Activated T-cell treated with anti-CD3 and anti-CD28 coated beads for 24 hours (primary cell): Measurements from ENCODE around the gene MAP2K2.
A peak's percentile ranks its signal among the peaks of the same experiment; 100 is the strongest.

Experiments used
- DNase-seq: peaks from one replicate; pipeline ENCODE4 v3.0.0-alpha.2; 2020; ENCODE audit warnings: low read depth

The MAP2K2 gene

DNA sequence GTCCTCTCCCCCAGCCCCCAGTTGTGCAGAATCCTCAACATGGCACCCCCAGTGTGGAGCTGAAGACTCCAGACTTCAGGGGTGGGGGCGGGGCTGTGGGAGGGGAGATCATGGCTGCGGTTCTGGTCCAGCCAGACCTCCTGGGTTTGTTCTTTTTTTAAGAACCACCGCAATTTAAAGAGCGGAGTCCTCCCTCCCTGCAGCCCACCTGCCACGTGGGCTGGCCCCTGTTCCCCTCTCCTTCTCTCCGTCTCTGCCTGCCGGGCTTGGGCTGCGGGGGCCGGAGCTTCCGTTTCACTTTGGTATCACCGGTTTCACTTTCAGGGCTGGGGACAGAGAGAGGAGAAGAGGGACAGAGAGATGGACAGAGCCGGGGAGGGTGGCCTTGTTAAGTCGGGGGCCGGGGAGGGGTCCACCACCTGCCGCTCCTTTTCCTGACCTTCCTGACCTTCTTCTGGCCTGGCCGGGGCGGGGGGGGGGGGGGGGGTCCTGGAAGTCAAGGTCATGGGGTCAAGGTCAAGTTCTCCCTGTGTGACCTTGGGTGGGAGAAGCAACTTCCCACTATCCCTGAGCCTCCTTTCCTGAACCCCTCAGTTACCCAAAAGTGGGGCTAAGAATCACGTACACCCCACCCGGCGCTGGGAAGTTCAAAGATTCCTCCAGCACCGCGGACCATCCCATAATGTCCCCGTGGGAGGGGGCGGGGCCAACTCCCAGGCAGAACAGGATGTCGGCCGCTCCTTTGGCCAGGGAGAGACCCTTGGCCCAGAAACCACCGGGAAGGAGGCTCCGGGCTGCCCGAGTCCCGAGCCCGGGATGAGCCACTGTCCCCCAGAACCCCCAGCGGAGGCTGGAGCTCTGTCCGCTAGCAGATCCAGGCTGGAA is 45.9 kb downstream of the MAP2K2 start:
- no peak for DNase-seq

DNA sequence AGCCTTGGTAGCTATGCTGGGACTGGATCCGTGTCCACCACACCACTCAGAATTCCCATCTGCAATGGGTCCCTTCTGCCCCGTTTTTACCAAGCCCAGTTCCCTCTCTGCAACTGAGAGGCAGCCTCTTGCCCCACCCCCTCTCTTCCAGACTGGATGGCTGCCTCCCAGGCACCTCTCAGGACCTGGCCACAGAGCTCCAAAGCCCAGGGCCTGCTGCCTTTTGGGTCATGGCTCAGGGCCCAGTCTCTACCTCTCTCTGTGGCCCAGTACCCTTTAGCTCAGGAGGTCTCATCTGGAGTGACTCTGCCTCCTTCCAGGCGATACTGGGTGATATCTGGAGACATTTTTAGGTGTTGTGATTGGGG is 46.9 kb downstream of the MAP2K2 start:
- DNase-seq: no peak

DNA sequence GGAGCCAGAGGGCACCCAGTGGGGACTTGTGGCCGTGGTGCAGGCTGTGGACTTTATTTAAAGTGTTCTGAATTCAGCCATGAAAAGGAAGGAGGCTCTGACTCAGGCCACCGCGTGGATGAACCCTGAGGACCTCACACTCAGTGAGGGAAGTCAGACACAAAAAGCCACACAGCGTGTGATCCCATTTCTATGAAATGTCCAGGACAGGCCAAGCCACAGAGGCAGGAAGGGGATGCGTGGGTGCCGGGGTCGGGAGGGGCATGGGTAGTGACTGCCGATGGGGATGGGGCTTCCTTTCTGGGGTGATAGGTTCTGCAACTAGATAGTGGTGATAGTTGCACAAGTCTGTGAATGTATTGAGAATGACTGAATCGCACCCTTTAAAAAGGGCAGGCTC is 48.5 kb downstream of the MAP2K2 start:
- DNase-seq: no peak

DNA sequence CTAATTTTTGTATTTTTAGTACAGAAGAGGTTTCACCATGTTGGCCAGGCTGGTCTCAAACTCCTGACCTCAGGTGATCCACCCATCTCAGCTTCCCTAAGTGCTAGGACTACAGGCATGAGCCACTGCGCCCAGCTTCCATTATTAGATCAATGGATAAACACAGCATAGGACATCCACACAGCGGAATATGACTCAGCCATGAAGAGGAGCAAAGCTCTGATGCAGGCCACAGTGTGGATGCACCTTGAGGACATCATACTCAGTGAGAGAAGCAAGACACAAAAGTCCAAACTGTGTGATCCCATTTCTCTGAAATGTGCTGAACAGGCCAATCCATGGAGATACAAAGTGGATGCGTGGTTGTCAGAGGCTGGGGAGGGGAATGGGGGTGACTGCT is 52.3 kb downstream of the MAP2K2 start:
- no peak for DNase-seq

DNA sequence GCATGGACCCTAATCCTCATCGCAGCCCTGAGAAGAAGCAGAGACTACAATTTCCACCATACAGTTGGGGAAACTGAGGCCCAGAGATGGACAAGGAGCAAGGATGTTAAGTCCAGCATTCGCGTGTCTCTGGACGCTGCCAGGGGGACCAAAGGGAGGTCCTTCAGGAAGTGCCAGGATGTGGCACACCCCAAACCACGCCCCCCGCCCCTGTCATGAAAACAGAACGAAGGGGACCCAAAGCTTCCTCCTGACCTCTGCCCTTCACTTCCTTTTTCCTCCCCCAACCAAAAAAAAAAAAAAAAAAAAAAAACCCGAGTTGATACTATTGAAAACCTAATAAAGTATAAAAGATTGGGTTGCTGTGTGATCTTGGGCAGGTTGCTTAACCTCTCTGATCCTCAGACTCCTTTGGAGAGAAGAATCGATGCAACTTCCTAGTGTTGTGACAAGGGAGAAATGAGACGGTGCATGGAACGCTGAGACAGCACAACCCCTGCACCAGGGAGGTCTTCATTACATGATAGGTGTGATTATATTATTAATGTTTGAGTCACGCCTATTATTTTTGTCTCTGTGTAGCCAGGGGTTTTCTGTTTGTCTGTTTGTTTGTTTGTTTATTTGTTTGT is 54.5 kb downstream of the MAP2K2 start:
- DNase-seq: no peak

DNA sequence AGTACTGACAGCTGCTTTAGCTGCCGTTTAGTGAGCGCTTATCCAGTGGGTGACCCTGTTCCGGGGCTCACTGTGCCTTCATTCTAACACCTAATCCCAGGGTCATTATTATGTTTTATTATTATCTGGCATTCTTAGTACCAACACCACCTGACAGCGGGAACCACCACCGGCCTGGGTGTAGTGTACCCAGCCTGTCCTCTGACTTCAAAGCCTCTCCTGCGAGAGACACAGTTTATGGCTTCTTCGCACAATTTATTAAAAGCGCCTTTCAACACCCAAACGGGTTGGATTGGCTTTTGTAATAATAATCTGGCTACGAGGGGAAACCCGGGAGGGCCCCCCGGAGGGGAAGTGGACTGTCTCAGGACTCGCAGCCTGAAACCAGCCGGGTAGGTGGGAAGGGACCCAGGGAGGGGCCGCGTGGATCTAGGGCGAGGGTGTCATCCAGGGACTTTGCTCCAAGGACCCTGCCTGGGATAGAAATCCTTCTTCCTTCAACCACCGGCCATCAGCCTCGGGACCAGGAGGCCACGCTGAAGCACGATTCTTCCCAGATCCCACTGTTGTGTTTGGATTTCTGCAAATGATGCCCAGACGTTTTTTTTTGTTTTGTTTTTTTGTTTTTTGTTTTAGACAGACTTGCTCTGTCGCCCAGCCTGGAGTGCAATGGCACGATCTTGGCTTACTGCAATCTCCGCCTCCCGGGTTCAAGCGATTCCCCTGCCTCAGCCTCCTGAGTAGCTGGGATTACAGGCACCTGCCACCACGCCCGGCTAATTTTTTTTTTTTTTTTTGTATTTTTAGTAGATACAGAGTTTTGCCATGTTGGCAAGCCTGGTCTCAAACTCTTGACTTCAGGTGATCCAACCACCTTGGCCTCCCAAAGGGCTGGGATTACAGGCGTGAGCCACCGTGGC is 55.6 kb downstream of the MAP2K2 start:
- no peak for DNase-seq

DNA sequence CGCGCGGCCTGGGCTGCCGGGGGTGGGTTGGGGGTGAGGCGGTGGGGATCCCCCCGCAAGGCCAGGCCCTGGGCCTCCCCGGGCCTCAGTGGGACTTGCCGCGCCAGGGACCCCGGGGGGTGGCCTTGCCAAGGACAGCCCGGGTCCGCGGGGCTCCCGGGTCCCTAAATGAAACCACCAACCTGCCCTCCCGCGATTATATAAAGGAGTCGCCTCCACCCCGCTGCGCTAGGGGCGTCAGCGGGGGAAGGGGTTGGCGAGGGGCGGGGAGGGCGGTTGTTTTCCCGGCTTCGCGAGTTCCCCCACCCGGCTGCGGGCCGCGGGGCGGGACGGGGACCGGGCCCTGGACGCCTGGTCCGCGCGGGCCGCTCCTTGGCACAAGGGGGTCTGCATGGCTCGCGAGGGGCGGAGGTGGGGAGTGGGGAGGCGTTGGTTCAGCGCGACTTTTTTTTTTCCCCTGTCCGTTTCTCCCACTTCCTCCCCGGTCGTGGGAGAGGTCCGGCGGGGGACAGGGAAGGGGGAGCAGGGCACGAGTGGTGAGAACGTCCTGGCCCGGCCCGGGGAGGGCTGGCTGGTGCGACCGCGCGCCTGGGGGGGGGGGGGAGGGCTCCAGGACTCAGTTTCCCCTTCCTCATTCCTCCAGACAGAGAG is 56.4 kb downstream of the MAP2K2 start:
- no peak for DNase-seq

DNA sequence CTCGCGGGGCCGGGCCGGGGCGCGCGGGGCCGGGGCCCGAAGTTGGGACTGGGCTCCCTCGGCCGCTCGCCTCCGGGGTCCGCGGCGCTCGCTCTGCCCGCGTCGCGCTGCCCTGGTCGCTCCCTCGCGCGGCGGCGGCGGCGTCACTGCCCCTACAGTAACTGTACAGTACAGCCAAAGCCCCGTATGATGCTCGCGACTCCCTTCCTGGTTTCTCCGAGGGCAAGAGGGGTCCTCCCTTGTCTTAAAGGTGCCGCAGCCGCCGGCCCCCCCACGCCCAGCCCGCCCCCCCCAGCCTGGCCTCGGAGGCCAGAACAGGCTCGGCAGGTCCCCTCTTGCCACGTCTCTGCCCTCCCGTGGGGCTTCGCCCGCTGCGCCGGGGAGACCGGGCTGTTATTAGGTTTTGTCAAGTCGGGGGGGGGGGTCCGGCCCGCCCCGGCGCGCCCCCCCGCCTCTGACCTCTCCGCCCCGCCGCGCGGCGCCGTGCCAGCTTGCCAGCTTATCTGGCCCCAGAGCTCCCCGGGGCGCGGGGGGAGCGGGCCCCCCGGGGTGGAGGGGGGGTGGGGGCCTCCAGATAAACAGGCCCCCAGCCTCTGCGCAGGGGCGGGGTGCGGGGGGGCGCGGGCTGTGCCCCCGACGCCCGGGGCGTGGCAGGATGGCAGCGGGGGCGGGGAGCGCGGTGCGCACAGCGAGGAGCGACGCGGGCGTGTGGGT is 57.1 kb downstream of the MAP2K2 start, which contains the start of gene ZBTB7A:
ZBTB7A (minus strand) TSS at position 218 of the 714 bp plus-strand sequence. CDS start 11,667 bp downstream, outside the sequence.
- DNase-seq: peak; percentile 59

DNA sequence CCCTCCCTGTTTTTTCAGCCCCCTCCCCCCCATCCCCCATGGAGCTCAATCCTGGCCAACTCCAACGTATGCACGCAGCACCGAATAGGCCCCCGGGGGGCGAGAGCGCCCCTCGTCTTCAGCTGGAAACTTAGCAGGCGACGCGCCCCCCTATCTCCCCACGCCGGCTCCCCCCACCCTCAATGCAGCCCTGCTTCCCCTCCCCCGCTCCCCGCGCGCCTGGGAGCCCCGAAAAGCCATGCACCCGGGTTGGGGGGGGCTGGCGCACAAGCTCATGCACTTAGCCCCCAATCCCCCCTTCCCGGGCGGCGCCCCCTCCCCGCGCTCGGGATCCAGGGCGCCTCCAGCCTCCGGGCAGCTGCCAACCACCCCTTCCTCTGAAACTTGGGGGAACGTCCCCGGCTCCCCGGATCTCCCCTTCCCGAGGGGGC is 57.7 kb downstream of the MAP2K2 start:
- DNase-seq: no peak

DNA sequence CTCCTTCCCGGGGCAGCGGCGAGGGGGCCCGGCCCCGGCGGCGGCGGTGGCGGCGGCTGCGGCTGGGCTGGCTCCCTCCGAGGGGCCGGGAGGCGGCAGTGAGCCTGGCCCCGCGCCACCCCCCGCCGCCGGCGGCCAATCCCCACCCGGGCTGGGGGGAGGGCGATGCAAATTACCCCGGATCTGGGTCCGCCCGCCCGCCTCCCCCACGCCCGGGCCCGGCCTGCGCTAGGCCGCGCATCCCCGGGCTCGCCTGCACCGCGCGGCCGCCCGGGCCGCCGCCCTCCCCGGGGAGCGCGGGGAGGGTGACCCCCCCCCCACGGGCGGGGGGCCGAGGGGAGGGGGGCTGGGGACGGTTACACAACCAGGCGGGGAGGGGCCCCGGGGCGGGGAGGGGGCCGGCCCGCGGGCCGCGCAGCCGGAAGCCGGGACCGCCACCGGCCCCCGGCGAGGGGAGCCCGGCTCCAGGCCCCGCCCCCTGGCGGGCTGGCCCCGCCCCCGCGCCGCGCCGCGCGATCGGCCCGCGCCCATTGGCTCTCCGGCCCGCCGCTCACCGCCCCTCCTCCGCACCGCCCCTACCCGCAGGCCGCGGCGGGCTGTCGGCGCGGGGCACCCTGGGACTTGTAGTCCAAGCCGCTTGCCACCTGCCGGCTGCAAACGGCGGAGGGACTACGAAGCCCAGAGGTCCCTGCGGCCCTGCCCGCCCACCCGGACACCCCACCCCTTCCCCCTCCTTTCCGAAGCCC is 58.3 kb downstream of the MAP2K2 start:
- DNase-seq: peak; percentile 96

DNA sequence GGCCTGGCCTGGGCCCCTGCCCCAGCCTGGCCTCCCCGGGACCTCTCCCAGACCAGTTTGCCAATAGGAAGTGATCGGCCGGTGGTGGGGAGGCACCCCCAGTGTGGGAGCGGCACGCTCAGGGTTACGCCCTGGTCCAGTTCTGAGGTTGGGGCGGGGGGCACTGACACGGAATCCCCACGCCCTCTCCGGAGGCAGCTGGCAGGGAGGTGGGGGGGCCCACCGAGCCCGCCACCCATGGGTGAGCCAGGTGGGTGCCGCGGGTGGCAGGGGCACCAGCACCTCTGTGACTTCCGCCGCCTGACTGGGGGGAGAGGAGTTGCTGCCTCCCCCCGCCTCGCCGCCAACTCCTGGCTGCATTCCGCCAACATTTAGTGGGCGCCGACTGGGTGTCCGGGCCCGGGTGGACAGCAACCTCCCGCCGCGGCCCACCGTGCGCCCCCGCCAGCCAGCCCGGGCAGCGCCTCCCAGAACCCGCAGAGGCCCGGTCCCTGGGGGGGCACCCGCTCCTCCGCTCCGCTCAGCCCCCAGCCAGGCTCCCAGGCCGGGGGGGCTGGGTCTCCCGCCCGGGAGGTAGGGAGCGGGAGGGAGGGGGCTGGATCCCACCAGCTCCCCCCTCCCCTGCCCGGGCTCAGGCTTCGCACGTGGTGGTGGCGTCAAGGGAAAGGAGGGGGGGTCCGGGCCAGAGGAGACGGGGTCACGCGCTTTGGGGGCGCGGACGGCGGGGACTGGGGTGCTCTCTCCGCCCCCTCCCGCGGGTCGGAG is 59.2 kb downstream of the MAP2K2 start:
- DNase-seq: no peak

DNA sequence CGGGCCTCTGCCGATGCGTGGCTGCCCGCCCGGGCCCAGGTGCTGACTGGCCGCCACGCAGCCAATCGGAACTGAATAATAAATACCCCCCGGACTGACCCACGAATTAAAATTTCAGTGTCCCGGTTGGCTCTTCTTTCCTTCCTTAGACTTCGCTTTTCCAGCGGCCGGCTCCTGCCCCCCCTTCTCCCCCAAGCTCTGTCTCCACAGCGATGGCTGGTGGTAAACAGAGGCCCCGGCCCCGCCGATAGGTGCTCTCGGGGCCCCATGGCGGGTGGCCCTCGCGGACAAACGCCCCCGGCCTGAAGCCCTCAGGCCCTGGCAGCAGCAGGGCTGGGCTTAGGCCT is 59.8 kb downstream of the MAP2K2 start:
- no peak for DNase-seq

DNA sequence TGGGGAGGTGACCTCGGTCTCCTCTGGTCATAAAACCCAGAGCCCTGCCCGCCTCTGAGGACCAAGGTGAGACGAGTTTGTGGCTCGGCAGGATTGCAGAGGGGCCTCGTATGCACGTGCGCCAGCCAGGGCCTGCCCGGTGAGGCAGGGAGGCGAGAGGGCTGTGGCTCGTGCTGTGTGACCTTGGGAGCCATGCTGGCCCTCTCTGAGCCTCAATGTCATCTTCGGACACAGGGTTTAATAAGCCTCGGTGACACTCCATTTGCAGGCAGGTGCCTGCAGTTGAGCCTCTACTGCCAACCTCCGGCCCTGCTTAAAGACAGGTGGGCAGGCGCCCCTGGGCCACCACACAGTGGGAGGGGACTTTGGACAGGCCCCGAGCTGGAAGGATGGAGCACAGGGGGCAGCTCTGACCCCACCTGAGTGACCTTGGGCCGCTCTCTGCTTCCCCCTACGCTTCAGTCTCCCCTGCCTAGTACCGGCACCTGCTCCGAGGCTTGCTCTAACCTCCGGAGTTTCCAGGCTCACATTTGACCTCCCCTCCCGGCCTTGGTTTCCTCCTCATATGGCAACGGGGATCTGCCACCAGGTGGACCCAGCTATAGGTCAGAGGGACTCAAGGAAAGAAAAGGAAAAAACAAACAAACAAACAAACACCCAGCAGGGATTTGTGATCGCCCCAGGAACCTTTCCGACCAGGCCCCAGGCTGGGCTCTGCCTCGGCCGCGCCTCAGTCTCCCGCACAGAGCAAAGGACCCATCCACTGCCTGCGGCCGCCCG is 60.4 kb downstream of the MAP2K2 start:
- DNase-seq: no peak

DNA sequence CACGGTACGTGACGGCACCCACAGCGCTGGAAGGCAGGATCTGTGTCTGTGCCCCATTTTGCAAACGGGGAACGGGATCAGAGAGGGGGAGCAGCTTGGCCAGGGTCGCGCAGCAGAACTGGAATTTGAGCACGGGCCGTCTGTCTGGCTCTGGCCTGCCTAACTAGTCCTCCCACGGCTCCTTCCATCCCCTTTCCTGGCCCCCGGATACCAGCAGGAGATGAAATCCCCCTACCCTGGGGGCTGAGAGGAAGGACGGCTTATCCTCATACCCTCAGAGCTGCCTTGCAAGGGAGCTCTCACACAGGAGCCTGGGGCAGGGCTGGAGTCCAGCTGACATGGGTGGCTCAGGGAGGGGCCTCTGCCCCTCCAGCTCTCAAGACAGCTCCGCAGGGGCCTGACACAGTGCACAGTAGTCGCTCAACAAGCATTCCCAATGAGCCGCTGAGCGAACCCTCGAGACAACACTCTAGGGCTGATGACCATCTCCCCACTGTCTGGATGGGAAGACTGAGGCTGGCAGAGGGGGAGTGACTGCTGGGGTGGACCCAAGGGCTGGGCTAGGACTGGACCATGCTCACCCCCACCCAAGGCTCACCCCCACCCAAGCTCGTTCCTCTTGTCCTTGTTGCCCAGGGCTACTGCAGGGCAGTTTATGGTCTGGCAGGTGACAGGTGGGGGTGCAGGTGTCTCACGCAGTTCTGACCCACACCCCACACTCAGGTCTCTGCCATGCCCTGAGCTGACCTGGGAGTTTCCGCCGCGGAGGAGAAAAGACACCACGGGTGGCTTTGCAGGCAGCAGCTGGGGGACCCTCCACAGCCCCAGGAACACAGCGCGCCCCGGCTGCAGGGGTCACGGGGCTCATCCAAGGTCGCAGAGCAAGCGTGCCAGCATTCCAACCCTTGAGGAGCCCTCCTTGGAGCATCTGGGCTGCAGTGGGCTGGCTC is 61.2 kb downstream of the MAP2K2 start:
- DNase-seq: no peak

DNA sequence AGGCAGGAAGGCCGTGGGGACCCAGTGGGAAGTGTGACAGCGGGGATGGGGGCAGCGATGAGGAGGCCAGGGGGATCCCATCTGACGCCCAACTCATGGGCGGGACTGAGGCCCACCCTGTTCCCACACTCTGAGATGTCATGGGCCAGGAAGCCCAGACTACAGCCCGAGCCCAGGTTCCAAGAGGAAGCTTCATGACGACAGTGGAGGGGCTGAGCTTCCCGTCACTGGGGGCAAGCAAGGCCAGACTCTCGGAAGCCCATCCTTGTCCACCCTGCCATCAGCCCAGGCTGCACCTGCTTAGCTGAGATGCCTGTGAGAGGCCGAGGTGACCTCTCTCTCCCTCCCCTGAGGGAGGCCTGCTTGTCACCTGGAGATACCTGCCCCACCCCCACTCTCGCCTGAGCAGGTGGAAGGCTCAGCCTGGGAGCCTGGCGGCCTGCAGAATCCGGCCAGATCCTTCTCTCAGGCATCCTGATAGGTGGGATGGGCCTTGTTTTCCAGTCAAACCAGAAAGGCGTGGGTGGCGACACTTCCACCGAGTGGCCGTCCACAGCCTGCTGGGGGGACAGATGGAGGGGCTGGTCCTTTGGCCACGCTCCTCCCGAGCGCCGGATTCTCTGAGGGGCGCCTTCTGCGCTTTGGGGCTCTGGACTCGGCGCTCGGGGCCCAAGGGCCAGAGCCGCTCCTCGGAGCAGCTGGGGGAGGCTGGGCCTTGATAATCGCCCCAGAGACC is 62.1 kb downstream of the MAP2K2 start:
- no peak for DNase-seq

DNA sequence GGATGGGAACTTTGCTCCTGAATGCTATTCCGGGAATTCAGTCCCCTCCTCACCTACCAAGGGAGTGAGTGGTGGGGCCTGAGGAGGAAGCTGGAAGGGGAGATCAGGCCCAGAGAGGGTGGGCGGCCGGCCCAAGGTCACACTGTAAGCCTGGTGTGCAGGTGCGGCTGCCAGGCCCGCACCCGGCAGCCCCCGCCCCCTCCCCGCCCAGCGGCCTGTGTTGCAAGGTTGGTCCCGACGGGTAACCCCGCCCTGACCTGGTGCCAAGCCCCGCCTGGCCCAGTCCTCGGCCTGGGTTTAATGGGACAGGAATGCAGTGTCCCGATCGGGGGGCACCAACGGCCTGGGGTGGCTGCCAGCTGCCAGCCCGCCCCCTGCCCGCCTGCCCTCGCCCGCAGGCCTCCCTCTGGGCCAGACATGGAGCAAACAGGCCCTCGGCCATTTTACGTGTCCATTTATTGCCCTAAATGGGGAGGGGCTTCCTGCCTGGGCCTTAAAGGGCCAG is 62.7 kb downstream of the MAP2K2 start:
- DNase-seq: no peak

DNA sequence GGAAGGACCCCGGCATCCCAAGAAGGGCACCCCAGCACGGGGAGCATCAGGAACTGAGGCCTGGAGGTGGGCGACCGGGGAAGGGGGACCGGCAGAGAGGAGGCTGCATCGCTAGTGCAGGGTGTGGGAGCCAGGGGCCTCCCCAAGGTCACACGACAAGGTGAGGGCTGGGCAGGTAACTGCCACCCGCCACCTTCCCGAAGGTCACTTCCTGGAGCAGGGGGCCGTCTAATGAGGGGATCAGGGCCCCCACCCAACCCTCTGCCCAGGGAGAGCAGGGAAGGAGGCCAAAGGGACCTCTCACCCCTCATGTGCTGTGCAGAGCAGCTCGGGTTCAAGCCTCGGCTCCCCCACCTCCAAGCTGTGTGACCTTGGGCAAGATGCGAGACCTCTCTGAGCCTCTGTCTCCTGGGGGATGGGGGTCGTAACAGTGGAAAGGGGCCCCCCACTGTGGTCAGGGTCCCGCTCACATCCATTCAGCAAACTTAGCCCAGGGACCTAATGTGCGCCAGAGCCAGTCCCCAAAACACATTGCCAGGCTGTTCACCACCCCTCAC is 63.2 kb downstream of the MAP2K2 start:
- no peak for DNase-seq
